ENCODE data around the gene OR10V1.

OR10V1 gene

GRCh38 chr11:59713745-59714144 lies at the start of gene OR10V1:
TSS of gene OR10V1 (minus strand) at chr11:59713845. CDS start at chr11:59713845, 0 bp downstream.
- H3K9ac ChIP-seq (ENCODE audit: low read length in 2 of 2): no peak within 1 kb of the TSS
- H3K4me1 ChIP-seq (ENCODE audit: control insufficient read depth, insufficient read depth, low read length): no peaks in the 10 kb centered on the region
- H3K4me3 ChIP-seq (ENCODE audit: low read length in 2 of 2): no peak within 1 kb of the TSS
- H3K36me3 ChIP-seq (ENCODE audit: control insufficient read depth in 2 of 2, insufficient read depth in 2 of 2, low read length in 2 of 2): no peaks in the 10 kb centered on the region
- no peaks in the 10 kb centered on the region for H3K9me3 ChIP-seq (ENCODE audit: control insufficient read depth in 2 of 2, low read length in 2 of 2)
- no peak within 1 kb of the TSS for H3K27ac ChIP-seq (ENCODE audit: low read length)
- peaks cover 0 to 4% of the 10 kb centered on the region in 2 donors for H3K27me3 ChIP-seq (ENCODE audit: control insufficient read depth in 1 of 2, insufficient read depth in 2 of 2, low read length in 2 of 2)

GRCh38 chr11:59761993-59762392 lies 48.3 kb upstream of the OR10V1 start:
- Histone ChIP-seq H3K36me3 (ENCODE audit: control insufficient read depth in 2 of 2, insufficient read depth in 2 of 2, low read length in 2 of 2) (peaks cover 0 to 2% of the 10 kb centered on the region in 2 donors), H3K4me3 (ENCODE audit: low read length in 2 of 2) (no peak overlapping the region), H3K9me3 (ENCODE audit: control insufficient read depth in 2 of 2, low read length in 2 of 2) (no peaks in the 10 kb centered on the region), H3K4me1 (ENCODE audit: control insufficient read depth, insufficient read depth, low read length) (no peaks in the 10 kb centered on the region), H3K27ac (ENCODE audit: low read length) (no peak overlapping the region), H3K9ac (ENCODE audit: low read length in 2 of 2) (no peak overlapping the region), H3K27me3 (ENCODE audit: control insufficient read depth in 1 of 2, insufficient read depth in 2 of 2, low read length in 2 of 2) (no peaks in the 10 kb centered on the region)

GRCh38 chr11:59760771-59761170 lies 47.1 kb upstream of the OR10V1 start:
- H3K4me1 ChIP-seq (ENCODE audit: control insufficient read depth, insufficient read depth, low read length): peaks cover 9% of the 10 kb centered on the region
- H3K4me3 ChIP-seq (ENCODE audit: low read length in 2 of 2): no peak overlapping the region
- H3K9ac ChIP-seq (ENCODE audit: low read length in 2 of 2): no peak overlapping the region
- peaks cover 0 to 2% of the 10 kb centered on the region in 2 donors for H3K36me3 ChIP-seq (ENCODE audit: control insufficient read depth in 2 of 2, insufficient read depth in 2 of 2, low read length in 2 of 2)
- H3K9me3 ChIP-seq (ENCODE audit: control insufficient read depth in 2 of 2, low read length in 2 of 2): no peaks in the 10 kb centered on the region
- no peaks in the 10 kb centered on the region for H3K27me3 ChIP-seq (ENCODE audit: control insufficient read depth in 1 of 2, insufficient read depth in 2 of 2, low read length in 2 of 2)
- H3K27ac ChIP-seq (ENCODE audit: low read length): no peak overlapping the region

- Histone ChIP-seq H3K27me3 (ENCODE audit: control insufficient read depth in 1 of 2, insufficient read depth in 2 of 2, low read length in 2 of 2) (no peaks in the 10 kb centered on the region), H3K27ac (ENCODE audit: low read length) (no peak overlapping the region), H3K9ac (ENCODE audit: low read length in 2 of 2) (no peak overlapping the region), H3K9me3 (ENCODE audit: control insufficient read depth in 2 of 2, low read length in 2 of 2) (no peaks in the 10 kb centered on the region), H3K36me3 (ENCODE audit: control insufficient read depth in 2 of 2, insufficient read depth in 2 of 2, low read length in 2 of 2) (peaks cover 0 to 2% of the 10 kb centered on the region in 2 donors), H3K4me1 (ENCODE audit: control insufficient read depth, insufficient read depth, low read length) (peaks cover 14% of the 10 kb centered on the region), H3K4me3 (ENCODE audit: low read length in 2 of 2) (no peak overlapping the region)
Measured at GRCh38 chr11:59759900-59760299, 46.3 kb upstream of the OR10V1 start.

GRCh38 chr11:59758401-59759037 lies 44.9 kb upstream of the OR10V1 start:
- H3K4me1 ChIP-seq (ENCODE audit: control insufficient read depth, insufficient read depth, low read length): peaks cover 20% of the 10 kb centered on the region
- H3K9ac ChIP-seq (ENCODE audit: low read length in 2 of 2): no peak overlapping the region
- no peaks in the 10 kb centered on the region for H3K27me3 ChIP-seq (ENCODE audit: control insufficient read depth in 1 of 2, insufficient read depth in 2 of 2, low read length in 2 of 2)
- H3K36me3 ChIP-seq (ENCODE audit: control insufficient read depth in 2 of 2, insufficient read depth in 2 of 2, low read length in 2 of 2): peaks cover 0 to 2% of the 10 kb centered on the region in 2 donors
- H3K9me3 ChIP-seq (ENCODE audit: control insufficient read depth in 2 of 2, low read length in 2 of 2): no peaks in the 10 kb centered on the region
- H3K27ac ChIP-seq (ENCODE audit: low read length): no peak overlapping the region
- H3K4me3 ChIP-seq (ENCODE audit: low read length in 2 of 2): no peak overlapping the region

- Histone ChIP-seq H3K27me3 (ENCODE audit: control insufficient read depth in 1 of 2, insufficient read depth in 2 of 2, low read length in 2 of 2) (no peaks in the 10 kb centered on the region), H3K4me3 (ENCODE audit: low read length in 2 of 2) (peak overlapping the region in 1 of 2 donors; percentile 89), H3K9ac (ENCODE audit: low read length in 2 of 2) (no peak overlapping the region), H3K36me3 (ENCODE audit: control insufficient read depth in 2 of 2, insufficient read depth in 2 of 2, low read length in 2 of 2) (no peaks in the 10 kb centered on the region), H3K27ac (ENCODE audit: low read length) (peak overlapping the region; percentile 77), H3K4me1 (ENCODE audit: control insufficient read depth, insufficient read depth, low read length) (peaks cover 20% of the 10 kb centered on the region), H3K9me3 (ENCODE audit: control insufficient read depth in 2 of 2, low read length in 2 of 2) (no peaks in the 10 kb centered on the region)
Measured at GRCh38 chr11:59756845-59757244, 43.2 kb upstream of the OR10V1 start.

- Histone ChIP-seq H3K9ac (ENCODE audit: low read length in 2 of 2) (no peak overlapping the region), H3K4me3 (ENCODE audit: low read length in 2 of 2) (peak overlapping the region in 1 of 2 donors; percentile 89), H3K4me1 (ENCODE audit: control insufficient read depth, insufficient read depth, low read length) (peaks cover 20% of the 10 kb centered on the region), H3K27me3 (ENCODE audit: control insufficient read depth in 1 of 2, insufficient read depth in 2 of 2, low read length in 2 of 2) (no peaks in the 10 kb centered on the region), H3K36me3 (ENCODE audit: control insufficient read depth in 2 of 2, insufficient read depth in 2 of 2, low read length in 2 of 2) (no peaks in the 10 kb centered on the region), H3K9me3 (ENCODE audit: control insufficient read depth in 2 of 2, low read length in 2 of 2) (no peaks in the 10 kb centered on the region), H3K27ac (ENCODE audit: low read length) (peak overlapping the region; percentile 77)
Measured at GRCh38 chr11:59756558-59756840, 42.9 kb upstream of the OR10V1 start.

- Histone ChIP-seq H3K9ac (ENCODE audit: low read length in 2 of 2) (peak overlapping the region; percentile 66 to 71), H3K36me3 (ENCODE audit: control insufficient read depth in 2 of 2, insufficient read depth in 2 of 2, low read length in 2 of 2) (no peaks in the 10 kb centered on the region), H3K27ac (ENCODE audit: low read length) (peak overlapping the region; percentile 77), H3K4me1 (ENCODE audit: control insufficient read depth, insufficient read depth, low read length) (peaks cover 20% of the 10 kb centered on the region), H3K9me3 (ENCODE audit: control insufficient read depth in 2 of 2, low read length in 2 of 2) (no peaks in the 10 kb centered on the region), H3K27me3 (ENCODE audit: control insufficient read depth in 1 of 2, insufficient read depth in 2 of 2, low read length in 2 of 2) (no peaks in the 10 kb centered on the region), H3K4me3 (ENCODE audit: low read length in 2 of 2) (peak overlapping the region; percentile 58 to 89)
Measured at GRCh38 chr11:59755701-59756557, 42.3 kb upstream of the OR10V1 start.

- peaks cover 20% of the 10 kb centered on the region for H3K4me1 ChIP-seq (ENCODE audit: control insufficient read depth, insufficient read depth, low read length)
Measured at GRCh38 chr11:59754859-59755700, 41.4 kb upstream of the OR10V1 start, which contains the start of gene STX3. TSS of gene STX3 (plus strand) at chr11:59755376. CDS start at chr11:59755606, 230 bp downstream.

GRCh38 chr11:59754494-59754858 lies 40.8 kb upstream of the OR10V1 start:
- H3K9me3 ChIP-seq (ENCODE audit: control insufficient read depth in 2 of 2, low read length in 2 of 2): no peaks in the 10 kb centered on the region
- peak overlapping the region; percentile 55 for H3K27ac ChIP-seq (ENCODE audit: low read length)
- H3K4me1 ChIP-seq (ENCODE audit: control insufficient read depth, insufficient read depth, low read length): peaks cover 20% of the 10 kb centered on the region
- no peaks in the 10 kb centered on the region for H3K36me3 ChIP-seq (ENCODE audit: control insufficient read depth in 2 of 2, insufficient read depth in 2 of 2, low read length in 2 of 2)
- peak overlapping the region; percentile 89 to 96 for H3K4me3 ChIP-seq (ENCODE audit: low read length in 2 of 2)
- H3K9ac ChIP-seq (ENCODE audit: low read length in 2 of 2): peak overlapping the region; percentile 64 to 77
- no peaks in the 10 kb centered on the region for H3K27me3 ChIP-seq (ENCODE audit: control insufficient read depth in 1 of 2, insufficient read depth in 2 of 2, low read length in 2 of 2)

More at GRCh38 chr11:59754859-59755700, 41.4 kb upstream of the OR10V1 start, which contains the start of gene STX3:
- Histone ChIP-seq H3K4me3 (ENCODE audit: low read length in 2 of 2) (peak within 1 kb of the TSS; percentile 89 to 96), H3K9me3 (ENCODE audit: control insufficient read depth in 2 of 2, low read length in 2 of 2) (no peaks in the 10 kb centered on the region), H3K9ac (ENCODE audit: low read length in 2 of 2) (peak within 1 kb of the TSS; percentile 71 to 77), H3K27ac (ENCODE audit: low read length) (peak within 1 kb of the TSS; percentile 77), H3K27me3 (ENCODE audit: control insufficient read depth in 1 of 2, insufficient read depth in 2 of 2, low read length in 2 of 2) (no peaks in the 10 kb centered on the region), H3K36me3 (ENCODE audit: control insufficient read depth in 2 of 2, insufficient read depth in 2 of 2, low read length in 2 of 2) (no peaks in the 10 kb centered on the region)

Data from stomach smooth muscle (tissue), 2 donors.